Loucy (cell line): ENCODE results near the gene CTIF.

Source experiments
- CTCF ChIP-seq: fragments of 200-600 bp; sonication (generic); conservative IDR thresholded peaks from 2 replicates; pipeline ENCODE4 v1.5.1; 2014; ENCODE audit warnings: mild to moderate bottlenecking, antibody characterized with exemption, low read length
- EZH2phosphoT487 ChIP-seq: fragments of 200-600 bp; IDR thresholded peaks from 2 replicates; pipeline ENCODE4 v1.6.1; 2018; ENCODE audit warnings: antibody characterized with exemption, mild to moderate bottlenecking, moderate library complexity, borderline replicate concordance

GRCh38 chr18:48803518-48803917 is 264.7 kb downstream of the CTIF start:
- TF ChIP-seq CTCF (no peak), EZH2phosphoT487 (no peak)
